H1 (cell line): Measurements from ENCODE around the gene KCNA2. TPM values are rescaled to one million over a fixed set of nuclear protein-coding genes. Genes with fewer than 3 reads are reported as not detected.

Experiments
- CTCF ChIA-PET: fragments of 300-600 bp; sonication (Branson Sonifier 250); formaldehyde crosslinking; loops from one replicate; lab custom pipeline; 2021; ENCODE audit not compliant: partially characterized antibody; lab: Charles Lee
- POLR2A ChIA-PET: fragments of 300-600 bp; sonication (Branson Sonifier 250); formaldehyde crosslinking; loops from one replicate; lab custom pipeline; 2021; ENCODE audit warnings: inconsistent platforms; ENCODE audit not compliant: partially characterized antibody; lab: Charles Lee
- DNase-seq, 2 experiments: peaks; one replicate each; pipeline versions ENCODE4 v3.0.0 to v3.0.0-alpha.2; 2010 to 2022; ENCODE audit warnings: low spot score in 2 of 2, low read depth in 1 of 2, mixed read lengths in 1 of 2
- FAIRE-seq: peaks from 2 replicates; lab custom pipeline; 2011; peaks lifted over from hg19 to GRCh38; lab: Jason Lieb, UNC
- H2AFZ ChIP-seq: 2 replicates; pipeline ENCODE4 v1.8.1; 2012; ENCODE audit warnings: low read length, inconsistent platforms
- H2AK5ac ChIP-seq: 2 replicates; pipeline ENCODE4 v1.6.1; 2013; ENCODE audit warnings: low read depth, low read length
- H2BK120ac ChIP-seq: replicated peaks from 2 replicates; pipeline ENCODE3; 2013; ENCODE audit warnings: low read depth, low read length, inconsistent platforms
- H2BK12ac ChIP-seq: 2 replicates; pipeline ENCODE4 v1.6.1; 2013; ENCODE audit warnings: low read depth, low read length
- H2BK15ac ChIP-seq: 2 replicates; pipeline ENCODE4 v1.6.1; 2013; ENCODE audit warnings: low read length
- H2BK20ac ChIP-seq: 2 replicates; pipeline ENCODE4 v1.6.1; 2013; ENCODE audit warnings: low read length
- H2BK5ac ChIP-seq: 2 replicates; pipeline ENCODE4 v1.6.1; 2013; ENCODE audit warnings: low read depth, low read length
- H3K14ac ChIP-seq: 2 replicates; pipeline ENCODE4 v1.6.1; 2013; ENCODE audit warnings: inconsistent platforms; ENCODE audit not compliant: insufficient read length
- H3K18ac ChIP-seq: 2 replicates; pipeline ENCODE4 v1.6.1; 2013; ENCODE audit warnings: low read length; ENCODE audit errors: extremely low read depth
- H3K23ac ChIP-seq: 2 replicates; pipeline ENCODE4 v1.6.1; 2013; ENCODE audit warnings: inconsistent platforms; ENCODE audit not compliant: insufficient read length
- H3K23me2 ChIP-seq: 2 replicates; pipeline ENCODE4 v1.6.1; 2013; ENCODE audit warnings: low read depth, low read length
- H3K27ac ChIP-seq: 2 replicates; pipeline ENCODE4 v1.6.1; 2011; ENCODE audit warnings: low read depth, low read length, inconsistent platforms
- H3K27me3 ChIP-seq, 4 experiments: replicated peaks in 1 of 4; 1 replicate in 1 of 4; 2 replicates in 3 of 4; pipeline versions ENCODE4 v1.6.1 to v1.8.1; 2011 to 2013; ENCODE audit warnings: low read length in 3 of 4, mild to moderate bottlenecking in 3 of 4, inconsistent platforms in 2 of 4, mixed read lengths in 2 of 4, moderate library complexity in 1 of 4; ENCODE audit not compliant: control insufficient read depth in 3 of 4, insufficient read depth in 3 of 4; ENCODE audit errors: extremely low read depth in 1 of 4
- H3K36me3 ChIP-seq, 4 experiments: 2 replicates each; pipeline versions ENCODE4 v1.6.1 to v1.8.1; 2011 to 2013; ENCODE audit warnings: mild to moderate bottlenecking in 4 of 4, low read length in 3 of 4, moderate library complexity in 2 of 4, control low read depth in 1 of 4, inconsistent platforms in 1 of 4; ENCODE audit not compliant: insufficient read depth in 4 of 4, control insufficient read depth in 2 of 4
- H3K4ac ChIP-seq: replicated peaks from 2 replicates; pipeline ENCODE3; 2013; ENCODE audit warnings: low read length, low read depth, mixed read lengths, inconsistent platforms; ENCODE audit not compliant: insufficient read length
- H3K4me1 ChIP-seq, 4 experiments: replicated peaks in 1 of 4; 1 replicate in 1 of 4; 2 replicates in 3 of 4; pipeline versions ENCODE4 v1.6.1 to v1.8.1; 2011 to 2013; ENCODE audit warnings: low read length in 3 of 4, inconsistent platforms in 2 of 4, mixed read lengths in 1 of 4; ENCODE audit not compliant: insufficient read depth in 4 of 4, control insufficient read depth in 3 of 4
- H3K4me2 ChIP-seq, 2 experiments: 2 replicates each; pipeline versions ENCODE4 v1.6.1 to v1.8.1; 2011 to 2013; ENCODE audit warnings: low read depth in 2 of 2, low read length in 2 of 2, control low read depth in 1 of 2, inconsistent platforms in 1 of 2, mild to moderate bottlenecking in 1 of 2; ENCODE audit not compliant: insufficient read depth in 1 of 2
- H3K4me3 ChIP-seq, 4 experiments: fragments of 200-600, 300-600 bp in 1 of 4; sonication (generic), shearing (Covaris generic), sonication (Bioruptor Twin) in 1 of 4; 2 replicates each; pipeline versions ENCODE4 v1.5.1 to v1.8.1; 2011 to 2016; ENCODE audit warnings: low read length in 4 of 4, low read depth in 3 of 4, control low read depth in 2 of 4, inconsistent platforms in 2 of 4, mild to moderate bottlenecking in 2 of 4, mixed read lengths in 1 of 4, moderate library complexity in 1 of 4; ENCODE audit not compliant: insufficient read depth in 2 of 4; ENCODE audit errors: extremely low read depth in 1 of 4
- H3K56ac ChIP-seq: replicated peaks from 2 replicates; pipeline ENCODE3; 2013; ENCODE audit warnings: low read depth, mild to moderate bottlenecking, mixed read lengths, low read length, inconsistent platforms; ENCODE audit not compliant: insufficient read length
- H3K79me1 ChIP-seq: 2 replicates; pipeline ENCODE4 v1.6.1; 2013; ENCODE audit warnings: low read depth, low read length, control low read depth
- H3K79me2 ChIP-seq, 2 experiments: 2 replicates each; pipeline versions ENCODE4 v1.6.1 to v1.8.1; 2012 to 2013; ENCODE audit warnings: low read length in 2 of 2, mild to moderate bottlenecking in 2 of 2, inconsistent platforms in 1 of 2; ENCODE audit not compliant: insufficient read depth in 2 of 2, control insufficient read depth in 1 of 2
- H3K9ac ChIP-seq, 4 experiments: replicated peaks in 1 of 4; 1 replicate in 1 of 4; 2 replicates in 3 of 4; pipeline versions ENCODE4 v1.6.1 to v1.8.1; 2011 to 2013; ENCODE audit warnings: low read depth in 3 of 4, low read length in 3 of 4, control low read depth in 2 of 4, mild to moderate bottlenecking in 2 of 4, moderate library complexity in 2 of 4, inconsistent platforms in 1 of 4; ENCODE audit errors: extremely low read depth in 1 of 4
- H3K9me3 ChIP-seq, 2 experiments: 2 replicates each; pipeline versions ENCODE4 v1.6.1 to v1.8.1; 2012 to 2013; ENCODE audit warnings: mild to moderate bottlenecking in 2 of 2, moderate library complexity in 2 of 2, control low read depth in 1 of 2, inconsistent platforms in 1 of 2, low read depth in 1 of 2, low read length in 1 of 2, mixed read lengths in 1 of 2; ENCODE audit not compliant: insufficient read depth in 2 of 2
- H4K20me1 ChIP-seq, 2 experiments: replicated peaks in 1 of 2; 2 replicates each; pipeline versions ENCODE3 to v1.8.1; 2011 to 2013; ENCODE audit warnings: inconsistent platforms in 2 of 2, low read length in 2 of 2, mild to moderate bottlenecking in 1 of 2; ENCODE audit not compliant: insufficient read depth in 2 of 2, control insufficient read depth in 1 of 2
- H4K5ac ChIP-seq: 2 replicates; pipeline ENCODE4 v1.6.1; 2013; ENCODE audit warnings: low read length, low read depth, mixed read lengths, inconsistent platforms; ENCODE audit not compliant: insufficient read length
- H4K8ac ChIP-seq: 2 replicates; pipeline ENCODE4 v1.8.0; 2013; ENCODE audit warnings: mild to moderate bottlenecking, moderate library complexity, low read length, inconsistent platforms; ENCODE audit not compliant: insufficient read depth; ENCODE audit errors: extremely low read depth
- H4K91ac ChIP-seq: replicated peaks from 2 replicates; pipeline ENCODE3; 2013; ENCODE audit warnings: low read length, mixed read lengths, inconsistent platforms; ENCODE audit not compliant: insufficient read length
- ASH2L ChIP-seq: fragments of 200-600, 300-600 bp; sonication (generic); IDR thresholded peaks from one replicate; pipeline ENCODE4 v1.7.1; 2017; ENCODE audit warnings: low read length
- GTF2F1 ChIP-seq: IDR thresholded peaks from 2 replicates; pipeline ENCODE4 v1.6.1; 2012; ENCODE audit warnings: low read depth, low read length, improper control_type of control experiment, borderline replicate concordance
- HDAC2 ChIP-seq, 2 experiments: fragments of 300-600 bp in 1 of 2; sonication (generic) in 1 of 2; IDR thresholded peaks; 2 replicates each; pipeline ENCODE4 v1.6.1; 2011 to 2012; ENCODE audit warnings: low read depth in 2 of 2, low read length in 2 of 2, mild to moderate bottlenecking in 2 of 2, moderate library complexity in 2 of 2, borderline replicate concordance in 1 of 2, inconsistent platforms in 1 of 2
- KDM4A ChIP-seq: IDR thresholded peaks from one replicate; pipeline ENCODE4 v1.7.1; 2012; ENCODE audit warnings: low read depth, mild to moderate bottlenecking, moderate library complexity, low read length, inconsistent platforms; ENCODE audit not compliant: severe bottlenecking
- MAX ChIP-seq: IDR thresholded peaks from 2 replicates; pipeline ENCODE4 v1.6.1; 2012; ENCODE audit warnings: inconsistent platforms
- PHF8 ChIP-seq: fragments of 200-600 bp; sonication (generic); conservative IDR thresholded peaks from 2 replicates; pipeline ENCODE4 v1.7.1; 2012; ENCODE audit warnings: low read depth, mild to moderate bottlenecking, inconsistent platforms, low read length, moderate library complexity
- POLR2A ChIP-seq, 2 experiments: IDR thresholded peaks; 1 replicate in 1 of 2; 2 replicates in 1 of 2; pipeline ENCODE4 v1.6.1; 2011; ENCODE audit warnings: low read depth in 2 of 2, low read length in 2 of 2, mild to moderate bottlenecking in 2 of 2; ENCODE audit errors: control extremely low read depth in 1 of 2
- RAD21 ChIP-seq, 2 experiments: IDR thresholded peaks in 1 of 2; conservative IDR thresholded peaks in 1 of 2; 2 replicates each; pipeline ENCODE4 v1.6.1; 2011; ENCODE audit warnings: low read depth in 2 of 2, low read length in 2 of 2, improper control_type of control experiment in 1 of 2, inconsistent platforms in 1 of 2, mild to moderate bottlenecking in 1 of 2, moderate library complexity in 1 of 2
- RBBP5 ChIP-seq: IDR thresholded peaks from 2 replicates; pipeline ENCODE4 v1.7.1; 2012; ENCODE audit warnings: low read depth, mild to moderate bottlenecking, inconsistent platforms, low read length, moderate library complexity, borderline replicate concordance
- RFX5 ChIP-seq: IDR thresholded peaks from 2 replicates; pipeline ENCODE4 v1.6.1; 2011; ENCODE audit warnings: low read depth, low read length, improper control_type of control experiment, borderline replicate concordance
- SIN3A ChIP-seq, 2 experiments: IDR thresholded peaks in 1 of 2; conservative IDR thresholded peaks in 1 of 2; 2 replicates each; pipeline ENCODE4 v1.6.1; 2011 to 2012; ENCODE audit warnings: low read length in 2 of 2, improper control_type of control experiment in 1 of 2, low read depth in 1 of 2, mild to moderate bottlenecking in 1 of 2
- TAF1 ChIP-seq: IDR thresholded peaks from 2 replicates; pipeline ENCODE4 v1.6.1; 2011; ENCODE audit warnings: mild to moderate bottlenecking, low read depth, low read length
- TBP ChIP-seq: IDR thresholded peaks from 2 replicates; pipeline ENCODE4 v1.6.1; 2011; ENCODE audit warnings: low read depth, low read length, improper control_type of control experiment
- TEAD4 ChIP-seq: IDR thresholded peaks from 2 replicates; pipeline ENCODE4 v1.6.1; 2012; ENCODE audit warnings: low read depth, low read length, inconsistent platforms, mixed read lengths
- WGBS, 2 experiments: shearing (Covaris generic) in 1 of 2; methylation state at CpG; one replicate each; pipeline versions ENCODE4 v1.1.6 to v1.1.7; 2013 to 2015; ENCODE audit warnings: low lambda C conversion rate in 2 of 2, mixed read lengths in 2 of 2, inconsistent platforms in 1 of 2, low coverage in 1 of 2, missing lambda C conversion rate in 1 of 2; ENCODE audit not compliant: insufficient replicate concordance in 2 of 2, insufficient coverage in 1 of 2, insufficient read length in 1 of 2; ENCODE audit errors: extremely low coverage in 1 of 2, missing lambda C conversion rate in 1 of 2; 5-methylcytosine and 5-hydroxymethylcytosine counted together
- polyA plus RNA-seq, 7 experiments: library from polyadenylated mRNA; depleted of rRNA in 3 of 7; stranded (reverse) in 5 of 7; unstranded in 2 of 7; fragments of >200 nt in 5 of 7; fragments of 200-250 nt in 2 of 7; gene quantifications; 1 replicate in 5 of 7; 2 replicates in 1 of 7; 4 replicates in 1 of 7; pipeline versions ENCODE4 v1.2.1 to v1.2.3, GENCODE V29; 2011 to 2013; ENCODE audit warnings: missing spikeins in 2 of 7, mixed read lengths in 2 of 7
- total RNA-seq: library from RNA; stranded (reverse); fragmentation: NEBNext Ultra II Directional; extraction: Animal tissue kit (Norgen Biotek cat#: 25700); gene quantifications from 2 replicates; pipeline ENCODE4 v1.2.1, GENCODE V29; 2021

The KCNA2 gene
- total and polyA plus RNA-seq, 2 of the 8 experiments (the other 6 are each of a cell fraction or from before 2014, with no cell fraction given) = 0.26 to 0.78 TPM

GRCh38 chr1:110593902-110594301 lies 12.3 kb downstream of the KCNA2 start:
- no peak overlapping the region for H3K4me2 ChIP-seq
- FAIRE-seq = no peak
- 77% methylated on average over 5 of the region's 5 CpGs; no CpG with 5 or more reads in 1 of the 2 experiments for WGBS, 2 experiments
- H3K9ac ChIP-seq = no peak overlapping the region
- no peak overlapping the region for H3K56ac ChIP-seq
- no peak overlapping the region for H2AFZ ChIP-seq
- no peak overlapping the region for H4K5ac ChIP-seq
- no peak overlapping the region for H3K23ac ChIP-seq
- no peak overlapping the region for H2BK120ac ChIP-seq
- no peak overlapping the region for H2BK12ac ChIP-seq
- no peak overlapping the region for H4K8ac ChIP-seq
- H2BK20ac ChIP-seq = no peak overlapping the region
- no peaks in the 10 kb centered on the region for H4K20me1 ChIP-seq
- H3K79me1 ChIP-seq = no peaks in the 10 kb centered on the region
- H3K4me3 ChIP-seq = no peak overlapping the region
- no peak overlapping the region for H3K14ac ChIP-seq
- no peaks in the 10 kb centered on the region for H3K23me2 ChIP-seq
- H3K27ac ChIP-seq = no peak overlapping the region
- peaks cover 0 to 9% (median 2%) of the 10 kb centered on the region in 4 experiments; a peak in 3 of 7 replicates for H3K27me3 ChIP-seq
- no peak for DNase-seq
- no peak overlapping the region for H2BK5ac ChIP-seq
- H3K4me1 ChIP-seq = peaks cover 0 to 2% (median 0%) of the 10 kb centered on the region in 4 experiments; a peak in 1 of 7 replicates
- ChIA-PET CTCF (interaction anchor here (1.1 to 2.6 kb wide), 11 partner anchors 12 to 188 kb away, joined by 3 to 19 read pairs (median 4); partner anchors contain the start of gene KCNA2), POLR2A (no interaction called here)
- H2BK15ac ChIP-seq = no peak overlapping the region
- no peak overlapping the region for H4K91ac ChIP-seq
- no peaks in the 10 kb centered on the region for H3K9me3 ChIP-seq
- no peaks in the 10 kb centered on the region for H3K36me3 ChIP-seq
- no peak overlapping the region for H3K18ac ChIP-seq
- no peak overlapping the region for H3K4ac ChIP-seq
- no peak overlapping the region for H2AK5ac ChIP-seq
- H3K79me2 ChIP-seq = no peaks in the 10 kb centered on the region
- no peak for TF ChIP-seq MAX
- no peak for TF ChIP-seq GTF2F1
- TF ChIP-seq TAF1 = no peak
- TF ChIP-seq RBBP5 = no peak
- no peak for TF ChIP-seq POLR2A (IDR thresholded peaks at IDR 0.05; ENCODE audit: control extremely low read depth in 1 of 2, low read depth in 2 of 2, low read length in 2 of 2)
- no peak for TF ChIP-seq PHF8
- TF ChIP-seq RFX5 = no peak
- TF ChIP-seq TEAD4 = no peak
- no peak for TF ChIP-seq RAD21 (IDR thresholded peaks at IDR 0.05 in 1 of 2, conservative IDR thresholded peaks at IDR 0.05 in 1 of 2; ENCODE audit: low read depth in 2 of 2, low read length in 2 of 2)
- TF ChIP-seq TBP = no peak
- TF ChIP-seq HDAC2 (IDR thresholded peaks at IDR 0.05; ENCODE audit: borderline replicate concordance in 1 of 2, low read depth in 2 of 2, low read length in 2 of 2) = no peak
- TF ChIP-seq ASH2L = no peak
- no peak for TF ChIP-seq SIN3A (conservative IDR thresholded peaks at IDR 0.05 in 1 of 2, IDR thresholded peaks at IDR 0.05 in 1 of 2; ENCODE audit: low read depth in 1 of 2, low read length in 2 of 2)
- TF ChIP-seq KDM4A = no peak
